Epidermal melanocyte (primary cell): ENCODE results near the gene DUSP14.

ENCODE experiments used
- DNase-seq: peaks from one replicate; pipeline ENCODE4 v3.0.0; 2011; ENCODE audit warnings: low spot score; ENCODE audit not compliant: insufficient read length

DUSP14 gene

DNA sequence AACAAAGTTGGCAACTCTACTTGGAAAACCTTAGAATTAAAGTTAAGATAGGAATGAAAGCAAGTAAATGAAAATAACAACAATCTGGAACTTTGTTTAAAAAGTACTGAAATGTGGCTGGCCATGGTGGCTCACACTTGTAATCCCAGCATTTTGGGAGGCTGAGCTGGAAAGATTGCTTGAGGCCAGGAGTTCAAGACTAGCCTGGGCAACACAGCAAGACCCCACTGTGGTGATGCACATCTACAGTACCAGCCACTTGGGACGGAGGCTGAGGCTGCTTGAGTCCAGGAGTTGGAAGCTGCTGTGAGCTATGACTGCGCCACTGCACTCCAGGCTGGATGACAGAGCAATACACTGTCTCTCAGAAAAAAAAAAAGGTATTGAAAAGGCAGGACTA, 67.8 kb downstream of the DUSP14 start:
- no peak for DNase-seq

DNA sequence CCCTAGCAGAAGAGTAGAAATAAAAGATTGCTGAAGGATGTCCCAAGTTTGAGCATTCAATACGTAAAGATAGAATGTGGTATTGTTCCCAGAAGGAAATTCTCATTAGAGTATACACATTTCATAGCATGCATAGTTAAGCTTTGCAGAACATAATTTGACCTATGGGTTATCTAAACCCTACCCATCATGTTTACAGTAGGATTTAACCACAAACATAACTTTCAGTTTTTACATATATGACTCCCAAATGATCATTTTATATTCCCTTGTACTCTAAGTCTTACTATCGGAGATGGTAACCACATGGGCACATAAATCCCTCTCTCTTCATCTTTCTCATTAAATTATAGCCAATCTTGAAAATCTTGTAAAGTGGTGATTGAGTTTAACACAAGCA, 68.6 kb downstream of the DUSP14 start:
- no peak for DNase-seq

DNA sequence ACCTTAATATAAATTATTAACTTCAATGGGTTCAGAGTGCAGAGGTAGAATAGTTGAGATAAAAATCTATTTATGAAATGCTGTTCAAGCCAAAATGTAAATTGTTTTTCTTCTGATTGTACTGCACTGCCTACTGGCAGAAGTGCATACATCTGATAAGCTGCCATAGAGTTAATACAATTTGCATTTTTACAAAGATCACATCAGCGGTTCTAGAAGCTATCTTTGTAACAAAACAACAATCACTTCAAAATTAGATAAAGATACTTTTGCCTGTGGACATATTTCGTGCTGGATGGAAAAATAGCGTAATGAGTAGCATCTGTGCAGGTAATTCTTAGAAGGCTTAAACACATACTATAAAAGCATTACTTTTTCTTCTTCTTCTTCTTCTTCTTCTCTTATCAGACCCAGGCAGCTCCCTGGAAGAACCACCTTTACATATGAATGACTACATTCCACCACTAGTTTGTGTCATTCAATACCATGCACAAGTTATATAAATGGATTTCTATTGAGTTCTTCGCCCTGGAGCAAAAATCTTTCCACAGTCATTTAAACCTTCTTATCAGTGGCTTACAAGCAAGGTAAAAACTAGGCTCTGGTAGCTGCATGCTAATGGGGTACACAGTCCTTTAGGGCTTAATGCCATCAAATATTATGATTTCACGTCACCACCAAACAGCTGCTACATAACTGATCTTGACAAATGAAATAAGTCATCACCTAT, 72.5 kb downstream of the DUSP14 start:
- DNase-seq: no peak
